ENCODE data around the gene D2HGDH. TPM values are rescaled to one million over a fixed set of nuclear protein-coding genes. Genes with fewer than 3 reads are reported as not detected.
"Not testable (repeated sequence)": the region's sequence is repeated elsewhere in the genome, so short reads cannot be mapped to it uniquely, and the experiment has no call there.

D2HGDH gene
- total and polyA plus RNA-seq, 7 experiments from 2014 or later, result 3.5 to 49.8 (median 32.5) TPM

DNA sequence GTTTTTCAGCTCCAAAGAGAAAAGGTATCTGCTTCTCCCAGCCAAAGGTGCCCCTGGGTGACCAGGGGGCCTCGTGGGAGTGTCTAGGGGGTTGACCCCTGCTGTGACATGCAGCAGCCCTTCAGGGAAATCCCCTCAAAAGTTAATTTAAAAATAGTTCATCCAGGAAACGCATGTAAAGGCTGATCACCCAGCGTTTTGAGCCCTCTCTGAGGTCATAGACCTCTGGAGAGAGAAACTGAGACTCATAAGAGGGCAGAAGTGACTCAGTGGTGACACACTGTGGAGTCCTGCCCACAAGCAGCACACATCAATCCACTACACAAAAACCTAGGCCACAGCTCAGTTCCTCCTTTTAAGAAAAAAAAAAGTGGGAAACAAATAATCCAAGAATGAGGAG lies 54.1 kb downstream of the D2HGDH start:
- no peak overlapping the region for H3K4me3 Mint-ChIP-seq
- POLR2A ChIA-PET, result no interaction called here
- peak in 1 of 9 donors; percentile 27 for DNase-seq
- H3K9me3 ChIP-seq (ENCODE audit: control insufficient read depth in 2 of 3, low read length in 3 of 3), result no peaks in the 10 kb centered on the region
- H3K27me3 Mint-ChIP-seq, result peaks cover 0 to 9% (median 0%) of the 10 kb centered on the region in 5 donors
- H3K4me1 ChIP-seq (ENCODE audit: control insufficient read depth in 2 of 2, insufficient read depth in 2 of 2, low read length in 2 of 2), result peaks cover 0 to 6% of the 10 kb centered on the region in 2 donors
- no peak overlapping the region for H3K27ac ChIP-seq (ENCODE audit: low read depth, low read length)
- peaks cover 0 to 10% (median 2%) of the 10 kb centered on the region in 7 donors for H3K4me1 Mint-ChIP-seq
- no peak overlapping the region for H3K4me3 ChIP-seq (ENCODE audit: low read length)
- no peaks in the 10 kb centered on the region for H3K27me3 ChIP-seq (ENCODE audit: control insufficient read depth in 2 of 2, insufficient read depth in 2 of 2, low read length in 2 of 2)
- H3K36me3 ChIP-seq (ENCODE audit: control insufficient read depth in 2 of 3, insufficient read depth in 3 of 3, low read length in 3 of 3), result no peaks in the 10 kb centered on the region
- peaks cover 0 to 2% (median 0%) of the 10 kb centered on the region in 5 donors for H3K36me3 Mint-ChIP-seq
- H3K27ac Mint-ChIP-seq, result no peak overlapping the region
- intact Hi-C loops (cut with micrococcal nuclease), result no loop called here
- H3K9me3 Mint-ChIP-seq, result peaks cover 0 to 30% (median 0%) of the 10 kb centered on the region in 11 donors
- peak; percentile 48 for ATAC-seq
- CTCF ChIA-PET, result no interaction called here

DNA sequence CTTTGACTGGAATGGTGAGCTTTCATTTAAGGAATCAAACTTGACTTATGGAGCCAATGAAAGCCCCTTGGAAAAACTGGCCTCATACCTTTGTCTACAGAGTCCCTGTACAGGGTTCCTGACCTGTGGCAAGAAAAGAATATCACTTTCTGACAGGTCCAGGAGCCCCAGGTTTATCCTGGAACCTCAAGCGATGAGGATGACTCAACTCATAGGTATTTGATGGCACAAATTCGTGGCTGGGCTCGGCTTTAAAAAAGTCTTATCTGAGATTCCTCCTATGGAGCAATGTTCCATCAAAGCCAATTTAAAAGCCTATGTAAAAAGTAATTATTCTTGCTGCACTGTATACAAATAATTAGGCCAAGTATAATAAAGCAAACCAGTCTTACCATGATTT lies 57.0 kb downstream of the D2HGDH start:
- H3K4me3 ChIP-seq (ENCODE audit: low read length); POLR2A ChIA-PET; H3K36me3 Mint-ChIP-seq; ATAC-seq; DNase-seq; H3K4me3 Mint-ChIP-seq; H3K9me3 ChIP-seq (ENCODE audit: control insufficient read depth in 2 of 3, low read length in 3 of 3); H3K27me3 Mint-ChIP-seq; CTCF ChIA-PET; intact Hi-C loops (cut with micrococcal nuclease); H3K27ac ChIP-seq (ENCODE audit: low read depth, low read length); H3K36me3 ChIP-seq (ENCODE audit: control insufficient read depth in 2 of 3, insufficient read depth in 3 of 3, low read length in 3 of 3); H3K27me3 ChIP-seq (ENCODE audit: control insufficient read depth in 2 of 2, insufficient read depth in 2 of 2, low read length in 2 of 2); H3K4me1 ChIP-seq (ENCODE audit: control insufficient read depth in 2 of 2, insufficient read depth in 2 of 2, low read length in 2 of 2); H3K27ac Mint-ChIP-seq; H3K4me1 Mint-ChIP-seq: not testable (repeated sequence)
- peaks cover 0 to 30% (median 0%) of the 10 kb centered on the region in 11 donors for H3K9me3 Mint-ChIP-seq

GRCh38 chr2:241793385-241793784 lies 59.0 kb downstream of the D2HGDH start:
- Histone ChIP-seq H3K27me3 (ENCODE audit: control insufficient read depth in 2 of 2, insufficient read depth in 2 of 2, low read length in 2 of 2) (no peaks in the 10 kb centered on the region), H3K9me3 (ENCODE audit: control insufficient read depth in 2 of 3, low read length in 3 of 3) (no peaks in the 10 kb centered on the region), H3K27ac (ENCODE audit: low read depth, low read length) (no peak overlapping the region), H3K36me3 (ENCODE audit: control insufficient read depth in 2 of 3, insufficient read depth in 3 of 3, low read length in 3 of 3) (no peaks in the 10 kb centered on the region), H3K4me3 (ENCODE audit: low read length) (no peak overlapping the region), H3K4me1 (ENCODE audit: control insufficient read depth in 2 of 2, insufficient read depth in 2 of 2, low read length in 2 of 2) (peaks cover 0 to 2% of the 10 kb centered on the region in 2 donors)
- ATAC-seq, result peak; percentile 24
- no peak for DNase-seq
- peaks cover 0 to 24% (median 0%) of the 10 kb centered on the region in 11 donors for H3K9me3 Mint-ChIP-seq
- no peak overlapping the region for H3K4me3 Mint-ChIP-seq
- POLR2A ChIA-PET, result no interaction called here
- peaks cover 0 to 2% (median 0%) of the 10 kb centered on the region in 5 donors for H3K36me3 Mint-ChIP-seq
- CTCF ChIA-PET, result no interaction called here
- intact Hi-C loops (cut with micrococcal nuclease), result no loop called here
- no peak overlapping the region for H3K27ac Mint-ChIP-seq
- H3K4me1 Mint-ChIP-seq, result peaks cover 0 to 8% (median 2%) of the 10 kb centered on the region in 7 donors
- H3K27me3 Mint-ChIP-seq, result peaks cover 0 to 9% (median 0%) of the 10 kb centered on the region in 5 donors

DNA sequence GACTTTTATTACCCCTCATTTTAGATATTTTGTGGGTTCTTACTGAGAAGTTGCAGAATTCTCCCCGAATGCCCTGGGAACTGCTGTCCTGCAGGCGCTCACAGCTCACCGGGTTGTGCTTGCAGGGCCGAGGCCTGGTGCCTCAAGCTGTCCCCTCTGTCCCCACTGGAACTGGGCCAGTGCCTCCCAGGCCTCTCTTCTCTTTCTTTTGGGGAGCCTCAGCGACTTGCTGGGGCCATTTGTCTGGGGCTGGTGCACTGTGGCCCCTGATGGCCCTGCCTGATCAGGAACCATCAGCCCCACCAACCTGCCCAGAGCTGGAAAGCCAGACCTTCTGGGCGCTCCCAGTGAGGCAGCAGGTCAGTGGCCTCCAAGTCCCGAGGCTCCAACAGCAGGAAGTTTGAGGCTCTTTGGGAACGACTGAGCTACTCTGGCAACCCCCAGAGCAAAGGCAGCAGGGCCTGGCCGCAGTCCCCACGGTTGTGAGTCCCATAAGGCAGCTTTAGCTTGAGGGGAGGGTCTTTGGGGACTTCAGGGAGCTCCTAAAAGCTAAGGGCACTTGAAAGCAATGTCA lies 59.9 kb downstream of the D2HGDH start:
- H3K36me3 ChIP-seq (ENCODE audit: control insufficient read depth in 2 of 3, insufficient read depth in 3 of 3, low read length in 3 of 3), result no peaks in the 10 kb centered on the region
- DNase-seq, result no peak
- no peak overlapping the region for H3K4me3 Mint-ChIP-seq
- H3K27me3 ChIP-seq (ENCODE audit: control insufficient read depth in 2 of 2, insufficient read depth in 2 of 2, low read length in 2 of 2), result no peaks in the 10 kb centered on the region
- no peaks in the 10 kb centered on the region for H3K4me1 ChIP-seq (ENCODE audit: control insufficient read depth in 2 of 2, insufficient read depth in 2 of 2, low read length in 2 of 2)
- intact Hi-C loops (cut with micrococcal nuclease), result no loop called here
- H3K27me3 Mint-ChIP-seq, result peaks cover 0 to 9% (median 0%) of the 10 kb centered on the region in 5 donors
- ChIA-PET CTCF (no interaction called here), POLR2A (no interaction called here)
- no peak for ATAC-seq
- H3K27ac Mint-ChIP-seq, result no peak overlapping the region
- H3K36me3 Mint-ChIP-seq, result no peaks in the 10 kb centered on the region
- no peaks in the 10 kb centered on the region for H3K9me3 ChIP-seq (ENCODE audit: control insufficient read depth in 2 of 3, low read length in 3 of 3)
- peaks cover 0 to 8% (median 0%) of the 10 kb centered on the region in 7 donors for H3K4me1 Mint-ChIP-seq
- peaks cover 0 to 17% (median 0%) of the 10 kb centered on the region in 11 donors for H3K9me3 Mint-ChIP-seq
- H3K27ac ChIP-seq (ENCODE audit: low read depth, low read length), result no peak overlapping the region
- H3K4me3 ChIP-seq (ENCODE audit: low read length), result no peak overlapping the region

- DNase-seq (no peak), ATAC-seq (no peak)
- POLR2A ChIA-PET, result no interaction called here
- CTCF ChIA-PET, result no interaction called here
- Histone ChIP-seq H3K36me3 (ENCODE audit: control insufficient read depth in 2 of 3, insufficient read depth in 3 of 3, low read length in 3 of 3) (no peaks in the 10 kb centered on the region), H3K9me3 (ENCODE audit: control insufficient read depth in 2 of 3, low read length in 3 of 3) (no peaks in the 10 kb centered on the region), H3K4me3 (ENCODE audit: low read length) (no peak overlapping the region), H3K27me3 (ENCODE audit: control insufficient read depth in 2 of 2, insufficient read depth in 2 of 2, low read length in 2 of 2) (no peaks in the 10 kb centered on the region), H3K27ac (ENCODE audit: low read depth, low read length) (no peak overlapping the region), H3K4me1 (ENCODE audit: control insufficient read depth in 2 of 2, insufficient read depth in 2 of 2, low read length in 2 of 2) (no peaks in the 10 kb centered on the region)
- Mint-ChIP-seq H3K27ac (no peak overlapping the region), H3K4me1 (peaks cover 0 to 8% (median 0%) of the 10 kb centered on the region in 7 donors), H3K27me3 (peaks cover 0 to 6% (median 0%) of the 10 kb centered on the region in 5 donors), H3K9me3 (peaks cover 0 to 14% (median 0%) of the 10 kb centered on the region in 11 donors), H3K36me3 (no peaks in the 10 kb centered on the region), H3K4me3 (no peak overlapping the region)
- intact Hi-C loops (cut with micrococcal nuclease), result no loop called here
Observed at GRCh38 chr2:241795021-241795999, 60.9 kb downstream of the D2HGDH start.

GRCh38 chr2:241796209-241796608 lies 61.8 kb downstream of the D2HGDH start:
- H3K4me1 ChIP-seq (ENCODE audit: control insufficient read depth in 2 of 2, insufficient read depth in 2 of 2, low read length in 2 of 2), result no peaks in the 10 kb centered on the region
- peaks cover 0 to 8% (median 0%) of the 10 kb centered on the region in 7 donors for H3K4me1 Mint-ChIP-seq
- intact Hi-C loops (cut with micrococcal nuclease), result no loop called here
- H3K9me3 Mint-ChIP-seq, result peaks cover 0 to 6% (median 0%) of the 10 kb centered on the region in 11 donors
- H3K27me3 Mint-ChIP-seq, result peaks cover 0 to 2% (median 0%) of the 10 kb centered on the region in 5 donors
- no peaks in the 10 kb centered on the region for H3K36me3 Mint-ChIP-seq
- H3K4me3 Mint-ChIP-seq, result no peak overlapping the region
- ChIA-PET POLR2A (interaction anchor here (0.6 kb wide), 1 partner anchor 87 kb away, joined by 3 read pairs; no protein-coding TSS in a partner anchor), CTCF (no interaction called here)
- H3K9me3 ChIP-seq (ENCODE audit: control insufficient read depth in 2 of 3, low read length in 3 of 3), result no peaks in the 10 kb centered on the region
- no peak overlapping the region for H3K27ac Mint-ChIP-seq
- H3K27ac ChIP-seq (ENCODE audit: low read depth, low read length), result no peak overlapping the region
- ATAC-seq (no peak), DNase-seq (no peak)
- H3K4me3 ChIP-seq (ENCODE audit: low read length), result no peak overlapping the region
- no peaks in the 10 kb centered on the region for H3K27me3 ChIP-seq (ENCODE audit: control insufficient read depth in 2 of 2, insufficient read depth in 2 of 2, low read length in 2 of 2)
- no peaks in the 10 kb centered on the region for H3K36me3 ChIP-seq (ENCODE audit: control insufficient read depth in 2 of 3, insufficient read depth in 3 of 3, low read length in 3 of 3)

Measured in naive thymus-derived CD4-positive, alpha-beta T cell (primary cell).